Stimulated activated CD4-positive, alpha-beta T cell treated with anti-CD3 and anti-CD28 coated beads, TNF-alpha, amount 100 ng/mL, for 1 hour (primary cell): ENCODE data around the gene CHST6.
A peak's percentile ranks its signal among the peaks of the same experiment; 100 is the strongest.
"Not testable (repeated sequence)": the region's sequence is repeated elsewhere in the genome, so short reads cannot be mapped to it uniquely, and the experiment has no call there.

Experiments used
- DNase-seq, 3 donors: peaks; one replicate each; pipeline ENCODE4 v3.0.0-alpha.2; 2020; ENCODE audit warnings: low read depth in 3 of 3, low spot score in 1 of 3

Gene CHST6

DNA sequence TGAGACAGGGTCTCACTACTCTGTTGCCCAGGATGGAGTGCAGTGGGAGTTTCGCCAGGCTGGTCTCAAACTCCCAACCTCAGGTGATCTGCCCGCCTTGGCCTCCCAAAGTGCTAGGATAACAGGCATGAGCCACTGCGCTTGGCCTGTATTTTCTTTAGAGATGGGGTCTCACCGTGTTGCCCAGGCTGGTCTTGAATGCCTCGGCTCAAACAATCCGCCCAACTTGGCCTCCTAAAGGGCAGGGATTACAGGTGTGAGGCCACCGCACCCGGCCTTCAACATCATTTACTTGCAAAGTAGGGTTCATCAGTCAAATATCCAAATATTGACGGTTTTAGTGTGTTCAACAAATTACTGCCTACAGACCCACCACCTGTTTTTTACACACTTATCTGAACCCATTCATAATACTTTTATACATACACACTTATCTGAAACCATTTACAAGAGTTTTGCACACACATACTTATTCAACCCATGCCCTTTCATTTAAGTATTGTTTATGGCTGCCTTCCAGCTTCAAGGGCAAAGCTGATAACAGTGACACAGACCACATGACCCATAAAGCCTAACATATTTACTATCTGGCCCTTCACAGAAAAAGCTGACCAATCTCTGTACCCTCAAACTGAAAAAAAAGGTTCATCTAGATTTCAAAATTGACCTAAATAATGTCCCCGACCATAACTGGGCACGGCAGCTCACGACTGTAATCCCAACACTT lies 42.6 kb downstream of the CHST6 start:
- DNase-seq, result no peak

DNA sequence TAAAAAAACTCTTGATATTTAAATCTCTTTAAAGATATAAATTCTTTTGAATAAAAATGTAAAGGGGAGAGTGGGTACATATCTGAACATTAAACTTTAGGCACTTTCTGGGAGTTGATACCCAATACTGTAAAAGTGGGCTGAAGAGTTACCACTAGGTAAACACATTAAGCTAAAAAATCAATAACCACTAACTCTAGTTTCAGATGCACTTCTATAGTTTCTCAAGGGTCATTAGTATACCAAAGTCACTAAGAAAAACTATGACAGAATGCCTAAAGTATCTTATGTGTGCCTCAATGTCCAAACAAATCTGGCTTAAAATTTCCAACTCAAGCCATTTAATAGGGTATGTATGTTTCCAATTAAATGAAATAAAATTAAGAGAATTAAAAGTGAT lies 48.8 kb downstream of the CHST6 start:
- no peak for DNase-seq

DNA sequence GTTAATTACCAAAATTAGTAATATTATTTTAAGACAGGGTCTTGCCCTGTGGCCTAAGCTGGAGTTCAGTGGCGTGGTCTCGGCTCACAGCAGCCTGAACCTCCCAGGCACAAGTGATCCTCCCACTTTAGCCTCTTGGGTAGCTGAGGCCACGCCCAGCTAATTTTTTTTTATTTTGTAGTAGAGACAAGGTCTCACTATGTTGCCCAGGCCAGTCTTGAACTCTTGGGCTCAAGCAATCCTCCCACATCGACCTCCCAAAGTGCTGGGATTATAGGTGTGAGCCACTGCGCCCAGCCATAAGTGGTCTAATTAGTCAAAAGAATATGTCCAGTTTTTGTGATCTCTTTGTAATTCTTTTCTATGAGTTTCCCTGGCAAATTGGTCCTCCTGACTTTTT lies 49.9 kb downstream of the CHST6 start:
- DNase-seq, result no peak

DNA sequence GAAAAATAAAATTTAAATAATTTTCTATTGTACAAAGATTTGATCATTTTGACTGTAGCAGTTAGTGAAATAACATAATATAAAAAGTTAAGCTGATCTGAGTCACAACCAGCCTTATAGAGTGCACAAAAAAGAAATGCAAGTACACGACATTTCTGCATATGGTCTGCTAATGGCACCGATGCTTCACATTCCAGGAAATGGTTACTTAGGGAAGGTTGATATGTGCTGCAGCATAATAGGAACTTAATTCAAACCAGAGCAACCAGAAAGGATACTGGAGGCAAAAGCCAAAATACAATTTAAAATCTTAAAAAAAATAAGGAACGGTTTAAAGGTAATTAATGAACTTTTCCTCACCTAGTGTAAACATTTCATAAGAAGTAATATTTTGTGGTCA lies 51.9 kb downstream of the CHST6 start:
- no peak for DNase-seq

DNA sequence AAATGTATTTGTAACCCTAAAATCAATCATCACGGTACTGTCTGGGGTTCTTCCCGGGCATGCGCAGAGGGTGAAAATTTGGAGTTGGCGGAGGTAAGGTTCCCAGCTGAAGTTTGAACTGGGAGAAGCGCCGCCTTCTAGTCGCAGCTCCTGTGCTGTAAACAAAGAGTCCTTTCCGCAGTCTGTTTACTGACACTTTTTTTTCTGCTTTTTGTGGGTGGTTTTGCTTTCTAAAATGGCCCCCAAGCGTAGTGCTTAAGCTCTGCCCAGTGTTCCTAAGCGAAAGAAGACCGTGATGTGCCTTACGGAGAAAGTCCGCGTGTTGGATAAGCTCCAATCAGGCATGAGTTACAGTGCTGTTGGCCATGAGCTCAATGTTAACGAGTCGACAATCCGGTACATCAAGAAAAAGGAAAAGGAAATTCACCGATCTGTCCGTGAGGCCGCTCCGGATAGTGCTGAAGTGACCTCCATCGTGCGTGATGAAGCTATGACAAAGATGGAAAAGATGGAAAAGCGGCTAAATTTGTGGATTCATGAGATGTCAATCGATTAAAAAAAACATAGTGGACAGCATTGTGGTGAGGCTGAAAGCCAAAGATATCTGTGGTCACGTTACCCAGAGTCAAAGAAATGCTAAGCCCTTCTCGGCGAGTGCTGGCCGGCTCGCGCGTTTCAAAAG lies 61.4 kb downstream of the CHST6 start:
- DNase-seq, result peak in 1 of 3 donors; percentile 54

DNA sequence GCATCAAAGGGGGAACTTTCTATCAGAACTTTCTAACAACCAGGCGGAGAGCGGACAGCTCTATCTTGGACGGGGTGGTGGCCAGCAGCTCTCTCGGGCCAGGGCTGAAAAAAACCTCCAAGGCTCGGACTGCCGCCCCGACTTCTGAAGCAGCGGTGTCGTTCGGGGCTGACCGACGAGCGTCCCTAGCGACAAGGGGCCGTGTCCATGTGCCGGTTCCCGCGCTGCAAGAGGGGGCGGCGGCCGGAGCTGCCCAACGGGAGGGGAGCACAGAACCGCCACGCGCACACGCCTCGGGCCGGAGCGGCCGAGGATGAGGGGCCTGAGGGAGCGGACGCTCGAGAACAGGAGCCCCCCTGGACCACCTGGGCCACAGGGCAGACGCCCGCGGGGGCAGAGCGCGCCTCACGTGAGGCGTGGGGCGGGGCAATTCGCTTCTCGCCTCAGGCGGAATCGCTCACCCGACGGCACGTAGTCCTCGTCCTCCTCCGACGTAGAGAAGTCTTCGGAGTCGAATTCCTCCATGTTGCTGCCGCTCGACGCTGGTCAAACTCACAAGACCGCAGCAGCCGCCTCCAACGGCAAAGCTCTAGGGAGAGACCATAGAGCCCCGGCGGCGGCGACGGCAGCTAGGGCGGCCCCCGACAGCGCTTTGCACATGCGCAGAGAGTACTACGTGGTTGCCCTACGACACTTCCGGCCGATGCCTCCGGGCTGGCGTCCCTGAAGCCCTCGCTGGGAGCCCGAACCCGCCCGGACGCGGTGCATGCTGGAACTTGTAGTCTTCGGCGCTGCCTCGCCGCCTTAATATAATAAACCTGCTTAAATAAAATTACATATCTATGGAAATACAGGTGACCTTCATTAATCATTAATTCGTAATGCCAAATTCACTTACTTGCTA lies 62.2 kb downstream of the CHST6 start, which contains the start of gene CFDP1:
TSS of gene CFDP1 (minus strand) at position 676 of the 904 bp plus-strand sequence. CDS start at position 525, 151 bp downstream.
- DNase-seq, result peak; percentile 86 to 90 (median 89)

DNA sequence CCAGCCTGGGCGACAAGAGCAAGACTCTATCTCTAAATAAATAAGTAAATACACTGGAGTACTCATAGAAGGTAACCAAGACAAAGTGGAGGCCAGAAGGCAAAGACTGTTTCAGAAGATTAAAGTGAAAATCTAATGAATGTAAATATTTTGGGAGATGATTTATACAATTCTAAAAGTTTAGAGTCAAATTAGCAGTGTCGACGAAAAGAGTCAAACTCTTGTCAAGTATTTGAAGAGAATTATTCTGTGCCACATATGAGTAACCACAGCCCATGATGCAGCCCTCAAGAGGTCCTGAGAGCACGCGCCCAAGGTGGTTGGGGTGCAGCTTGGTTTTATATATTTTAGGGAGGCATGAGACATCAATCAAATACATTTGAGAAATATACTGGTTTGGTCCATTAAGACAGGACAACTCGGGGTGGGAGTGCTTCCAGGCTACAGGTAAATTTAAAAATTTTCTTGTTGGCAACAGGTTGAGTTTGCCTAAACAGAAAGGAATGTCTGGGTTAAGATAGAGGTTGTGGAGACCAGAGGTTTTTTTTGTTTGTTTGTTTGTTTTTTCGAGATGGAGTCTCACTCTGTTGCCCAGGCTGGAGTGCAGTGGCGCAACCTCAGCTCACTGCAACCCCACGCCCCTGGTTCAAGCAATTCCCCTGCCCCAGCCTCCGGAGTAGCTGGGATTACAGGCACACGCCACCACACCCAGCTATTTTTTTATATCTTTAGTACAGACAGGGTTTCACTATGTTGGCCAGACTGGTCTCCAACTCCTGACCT lies 65.4 kb downstream of the CHST6 start:
- DNase-seq, result no peak

DNA sequence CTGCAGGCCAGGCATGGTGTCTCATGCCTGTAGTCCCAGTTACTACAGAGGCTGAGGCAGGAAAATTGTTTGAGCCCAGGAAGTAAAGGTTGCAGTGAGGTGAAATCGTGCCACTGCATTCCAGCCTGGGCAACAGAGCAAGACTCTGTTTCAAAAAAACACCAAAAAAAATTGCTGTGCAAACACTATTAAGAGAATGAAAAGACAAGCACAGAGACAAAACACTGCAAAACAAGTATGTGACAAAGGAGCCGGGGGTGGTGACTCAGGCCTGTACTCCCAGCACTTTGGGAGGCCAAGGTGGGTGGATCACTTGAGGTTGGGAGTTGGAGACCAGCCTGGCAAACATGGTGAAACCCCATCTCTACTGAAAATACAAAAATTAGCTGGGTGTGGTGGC lies 68.7 kb downstream of the CHST6 start:
- DNase-seq, result not testable (repeated sequence)

DNA sequence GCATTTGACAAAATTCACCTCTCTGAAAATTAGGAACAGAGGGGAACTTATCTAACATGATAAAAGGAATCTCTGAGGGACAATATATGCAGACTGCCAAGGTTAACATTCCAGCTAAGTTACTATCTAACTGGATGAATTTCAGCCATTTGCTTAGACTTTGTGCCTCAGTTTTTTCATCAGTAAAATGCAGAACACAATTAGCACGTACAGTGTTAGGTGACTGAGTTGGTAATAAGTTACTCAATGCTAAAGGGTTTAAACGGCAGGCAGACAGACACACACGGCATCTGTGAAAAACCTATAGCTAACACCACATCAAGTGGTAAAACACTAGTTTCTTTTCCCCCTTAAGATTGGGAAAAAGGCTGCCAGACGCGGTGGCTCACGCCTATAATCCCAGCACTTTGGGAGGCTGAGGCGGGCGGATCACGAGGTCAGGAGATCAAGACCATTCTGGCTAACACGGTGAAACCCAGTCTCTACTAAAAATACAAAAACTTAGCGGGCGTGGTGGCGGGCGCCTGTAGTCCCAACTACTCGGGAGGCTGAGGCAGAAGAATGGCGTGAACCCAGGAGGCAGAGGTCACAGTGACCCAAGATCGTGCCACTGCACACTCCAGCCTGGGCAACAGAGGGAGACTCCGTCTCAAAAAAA lies 71.0 kb downstream of the CHST6 start:
- DNase-seq, result not testable (repeated sequence)

DNA sequence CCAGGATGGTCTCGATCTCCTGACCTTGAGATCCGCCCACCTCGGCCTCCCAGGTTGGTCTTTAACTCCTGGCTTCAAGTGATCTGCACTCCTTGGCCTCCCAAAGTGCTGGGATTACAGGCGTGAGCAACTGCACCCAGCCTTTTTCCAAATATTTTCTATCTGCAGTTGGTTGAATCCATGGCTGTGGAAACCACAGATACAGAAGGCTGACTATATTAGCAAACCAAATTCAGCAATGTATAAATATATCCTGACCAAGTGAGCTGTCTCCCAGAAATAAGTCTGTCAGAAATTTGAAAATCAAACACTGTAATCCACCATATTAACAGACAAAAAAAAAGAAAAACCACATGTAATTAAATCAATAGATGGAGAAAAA lies 71.5 kb downstream of the CHST6 start:
- no peak for DNase-seq
